Testis (tissue), 2 donors: ENCODE data around the gene RANBP3.

Experiments
- CTCF ChIP-seq, 3 experiments: fragments of 450-650 bp in 2 of 3; fragments of 200-600 bp in 1 of 3; sonication (generic) in 1 of 3; IDR thresholded peaks; one replicate each; pipeline ENCODE4 v1.5.1; 2016 to 2019; ENCODE audit warnings: antibody characterized with exemption in 3 of 3, mild to moderate bottlenecking in 2 of 3, moderate library complexity in 1 of 3
- POLR2A ChIP-seq: fragments of 450-650 bp; IDR thresholded peaks from one replicate; pipeline ENCODE4 v1.6.1; 2017; ENCODE audit warnings: antibody characterized with exemption, mild to moderate bottlenecking, moderate library complexity

- no peak for TF ChIP-seq CTCF (IDR thresholded peaks at IDR 0.05)
- TF ChIP-seq POLR2A: no peak
Observed at GRCh38 chr19:5895409-5895808, 82.5 kb downstream of the RANBP3 start.
